ENCODE measurements around the gene GPR18.

GRCh38 chr13:99299920-99300341 is 41.8 kb upstream of the GPR18 start:
- TF ChIP-seq CTCF (IDR thresholded peaks at IDR 0.05) (no peak), POLR2A (IDR thresholded peaks at IDR 0.05) (no peak)

All from uterus (tissue), 2 donors.